Suprapubic skin (tissue), 4 donors: Measurements from ENCODE around the gene ZSWIM4. TPM values are rescaled to one million over a fixed set of nuclear protein-coding genes. Genes with fewer than 3 reads are reported as not detected.

Experiments used
- DNase-seq, 2 donors: peaks; one replicate each; pipeline ENCODE4 v3.0.0-alpha.2; 2019; ENCODE audit warnings: low spot score in 2 of 2
- H3K27ac ChIP-seq: fragments of 200-600 bp; sonication (generic); one replicate; pipeline ENCODE4 v1.5.1; 2019
- H3K27me3 ChIP-seq: fragments of 200-600 bp; sonication (generic); one replicate; pipeline ENCODE4 v1.5.1; 2019
- H3K36me3 ChIP-seq: fragments of 200-600 bp; sonication (generic); one replicate; pipeline ENCODE4 v1.5.1; 2019
- H3K4me1 ChIP-seq: fragments of 200-600 bp; sonication (generic); one replicate; pipeline ENCODE4 v1.5.1; 2019
- H3K4me3 ChIP-seq: fragments of 200-600 bp; sonication (generic); one replicate; pipeline ENCODE4 v1.5.1; 2019; ENCODE audit warnings: mild to moderate bottlenecking
- H3K9me3 ChIP-seq: fragments of 200-600 bp; sonication (generic); one replicate; pipeline ENCODE4 v1.5.1; 2019
- CTCF ChIP-seq, 2 donors: fragments of 200-600 bp in 1 of 2; fragments of 450-650 bp in 1 of 2; sonication (generic) in 1 of 2; IDR thresholded peaks; one replicate each; pipeline ENCODE4 v1.5.1; 2016 to 2019; ENCODE audit warnings: antibody characterized with exemption in 2 of 2, mild to moderate bottlenecking in 1 of 2, moderate library complexity in 1 of 2
- EP300 ChIP-seq: sonication (generic); formaldehyde crosslinking; IDR thresholded peaks from one replicate; pipeline ENCODE4 v1.6.1; 2017; ENCODE audit warnings: antibody characterized with exemption
- POLR2A ChIP-seq, 2 donors: fragments of 450-650 bp; IDR thresholded peaks; one replicate each; pipeline ENCODE4 v1.6.1; 2017; ENCODE audit warnings: antibody characterized with exemption in 2 of 2, mild to moderate bottlenecking in 2 of 2, moderate library complexity in 2 of 2
- POLR2AphosphoS5 ChIP-seq, 3 donors: sonication (generic); formaldehyde crosslinking; IDR thresholded peaks; one replicate each; pipeline ENCODE4 v1.6.1; 2017; ENCODE audit warnings: antibody characterized with exemption in 3 of 3
- WGBS: methylation state at CpG from one replicate; pipeline ENCODE4 v1.1.5; 2018; 5-methylcytosine and 5-hydroxymethylcytosine counted together
- total RNA-seq, 4 donors: library from RNA; depleted of rRNA; stranded (reverse); fragments of >200 nt; gene quantifications; one replicate each; pipeline ENCODE4 v1.1.0, GENCODE V29; 2016

ZSWIM4 gene
- total RNA-seq, 4 donors from 2014 or later: 11.4 to 19.5 (median 16.3) TPM

GRCh38 chr19:13840305-13841085 lies 45.3 kb downstream of the ZSWIM4 start:
- peak; percentile 88 to 89 for DNase-seq
- H3K36me3 ChIP-seq: peaks cover 16% of the 10 kb centered on the region
- peak overlapping the region; percentile 100 for H3K27ac ChIP-seq
- no peaks in the 10 kb centered on the region for H3K27me3 ChIP-seq
- no peaks in the 10 kb centered on the region for H3K9me3 ChIP-seq
- H3K4me1 ChIP-seq: peaks cover 73% of the 10 kb centered on the region
- H3K4me3 ChIP-seq: peak overlapping the region; percentile 98
- under 1% methylated on average over 14 of the region's 23 CpGs for WGBS
- TF ChIP-seq CTCF (IDR thresholded peaks at IDR 0.05) (no peak), POLR2AphosphoS5 (IDR thresholded peaks at IDR 0.05) (peak in 2 of 3 donors; percentile 81 to 94), POLR2A (IDR thresholded peaks at IDR 0.05) (peak in 1 of 2 donors; percentile 41)

GRCh38 chr19:13841086-13841961 lies 46.1 kb downstream of the ZSWIM4 start:
- TF ChIP-seq EP300 (no peak), POLR2A (IDR thresholded peaks at IDR 0.05) (peak; percentile 36 to 41), POLR2AphosphoS5 (IDR thresholded peaks at IDR 0.05) (peak; percentile 66 to 93 (median 77))
- Histone ChIP-seq H3K4me1 (peaks cover 72% of the 10 kb centered on the region), H3K27me3 (no peaks in the 10 kb centered on the region), H3K27ac (peak overlapping the region; percentile 100), H3K4me3 (peak overlapping the region; percentile 98), H3K9me3 (no peaks in the 10 kb centered on the region), H3K36me3 (peaks cover 8% of the 10 kb centered on the region)
- WGBS: under 1% methylated on average over 20 of the region's 26 CpGs
- peak; percentile 88 to 89 for DNase-seq

GRCh38 chr19:13841962-13842290 lies 46.7 kb downstream of the ZSWIM4 start:
- WGBS: 0% methylated on average over 6 of the region's 11 CpGs
- H3K4me1 ChIP-seq: peaks cover 72% of the 10 kb centered on the region
- TF ChIP-seq CTCF (IDR thresholded peaks at IDR 0.05) (no peak), POLR2A (IDR thresholded peaks at IDR 0.05) (no peak), EP300 (no peak), POLR2AphosphoS5 (IDR thresholded peaks at IDR 0.05) (no peak)

GRCh38 chr19:13842291-13843103 lies 47.3 kb downstream of the ZSWIM4 start:
- Histone ChIP-seq H3K27me3 (no peaks in the 10 kb centered on the region), H3K9me3 (no peaks in the 10 kb centered on the region), H3K27ac (peak overlapping the region; percentile 100), H3K4me1 (peaks cover 72% of the 10 kb centered on the region), H3K36me3 (peaks cover 4% of the 10 kb centered on the region), H3K4me3 (peak overlapping the region; percentile 98)
- peak; percentile 94 to 96 for DNase-seq
- 0% methylated on average over 1 of the region's 95 CpGs for WGBS
- TF ChIP-seq POLR2A (IDR thresholded peaks at IDR 0.05) (peak; percentile 78 to 99), CTCF (IDR thresholded peaks at IDR 0.05) (no peak), EP300 (no peak), POLR2AphosphoS5 (IDR thresholded peaks at IDR 0.05) (peak in 1 of 3 donors; percentile 74)

More at GRCh38 chr19:13841962-13842290, 46.7 kb downstream of the ZSWIM4 start:
- Histone ChIP-seq H3K27ac (peak overlapping the region; percentile 100), H3K4me3 (peak overlapping the region; percentile 98), H3K9me3 (no peaks in the 10 kb centered on the region), H3K27me3 (no peaks in the 10 kb centered on the region), H3K36me3 (peaks cover 4% of the 10 kb centered on the region)
- no peak for DNase-seq
